ENCODE results near the gene MCCC1. TPM values are rescaled to one million over a fixed set of nuclear protein-coding genes. Genes with fewer than 3 reads are reported as not detected.
"Not testable (repeated sequence)": the region's sequence is repeated elsewhere in the genome, so short reads cannot be mapped to it uniquely, and the experiment has no call there.

MCCC1 gene
- total RNA-seq, 1 experiment from 2014 or later = 7.7 TPM

GRCh38 chr3:183108001-183108449 lies 8.7 kb upstream of the MCCC1 start:
- in situ Hi-C loops (cut with HindIII; ENCODE audit: low pct_unique_long_range_greater_than_20kb, low sequenced_read_pairs) = no loop called here
- peak; percentile 20 for DNase-seq (ENCODE audit: low read depth)

- not testable (repeated sequence) for DNase-seq (ENCODE audit: low read depth)
Measured at GRCh38 chr3:183107372-183107771, 8.1 kb upstream of the MCCC1 start.

DNA sequence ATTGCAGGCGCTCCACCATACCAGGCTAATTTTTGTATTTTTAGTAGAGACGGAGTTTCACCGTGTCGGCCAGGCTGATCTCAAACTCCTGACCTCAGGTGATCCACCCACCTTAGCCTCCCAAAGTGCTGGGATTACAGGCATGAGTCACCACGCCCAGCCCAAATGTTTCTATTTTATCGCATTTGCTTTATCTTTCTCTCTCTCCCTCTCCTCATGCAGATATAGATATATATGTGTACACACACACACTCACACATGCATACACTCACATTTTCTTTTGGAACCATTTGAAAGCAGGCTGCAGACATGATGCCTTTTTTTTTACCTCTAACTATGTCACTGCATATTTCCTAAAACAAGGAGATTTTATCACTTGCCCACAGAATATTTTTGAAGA lies 7.3 kb upstream of the MCCC1 start:
- in situ Hi-C loops (cut with HindIII; ENCODE audit: low pct_unique_long_range_greater_than_20kb, low sequenced_read_pairs) = no loop called here
- no peak for DNase-seq (ENCODE audit: low read depth)

More at GRCh38 chr3:183107372-183107771, 8.1 kb upstream of the MCCC1 start:
- in situ Hi-C loops (cut with HindIII; ENCODE audit: low pct_unique_long_range_greater_than_20kb, low sequenced_read_pairs) = not testable (repeated sequence)

DNA sequence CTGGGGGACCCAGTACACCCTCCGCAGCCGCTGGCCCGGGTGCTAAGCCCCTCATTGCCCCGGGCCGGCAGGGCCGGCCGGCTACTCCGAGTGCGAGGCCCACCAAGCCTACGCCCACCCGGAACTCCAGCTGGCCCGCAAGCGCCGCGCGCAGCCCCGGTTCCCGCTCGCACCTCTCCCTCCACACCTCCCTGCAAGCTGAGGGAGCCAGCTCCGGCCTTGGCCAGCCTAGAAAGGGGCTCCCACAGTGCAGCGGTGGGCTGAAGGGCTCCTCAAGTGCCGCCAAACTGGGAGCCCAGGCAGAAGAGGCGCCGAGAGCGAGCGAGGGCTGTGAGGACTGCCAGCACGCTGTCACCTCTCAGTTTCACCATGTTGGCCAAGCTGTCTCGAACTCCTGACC lies 4.7 kb upstream of the MCCC1 start:
- DNase-seq (ENCODE audit: low read depth); in situ Hi-C loops (cut with HindIII; ENCODE audit: low pct_unique_long_range_greater_than_20kb, low sequenced_read_pairs): not testable (repeated sequence)

GRCh38 chr3:183101040-183101439 lies 1.7 kb upstream of the MCCC1 start:
- in situ Hi-C loops (cut with HindIII; ENCODE audit: low pct_unique_long_range_greater_than_20kb, low sequenced_read_pairs); DNase-seq (ENCODE audit: low read depth): not testable (repeated sequence)

DNA sequence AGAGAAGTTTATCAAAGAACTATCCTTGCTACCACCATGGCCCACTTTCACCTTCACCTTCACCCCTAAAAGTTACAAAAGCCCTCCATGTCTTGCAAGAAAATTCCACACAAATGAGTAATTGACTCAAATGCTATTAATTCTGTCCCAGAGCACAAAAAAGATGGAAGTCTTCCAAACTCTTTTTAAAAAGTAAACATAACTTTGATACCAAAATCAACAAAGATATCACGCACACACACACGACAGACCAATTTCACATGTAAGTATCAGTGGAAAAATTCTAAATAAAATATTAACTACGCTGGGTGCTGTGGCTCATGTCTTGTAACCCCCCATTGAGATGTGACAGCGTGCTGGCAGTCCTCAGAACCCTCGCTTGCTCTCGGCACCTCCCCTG lies 1.1 kb upstream of the MCCC1 start:
- DNase-seq (ENCODE audit: low read depth) = no peak
- in situ Hi-C loops (cut with HindIII; ENCODE audit: low pct_unique_long_range_greater_than_20kb, low sequenced_read_pairs) = no loop called here

DNA sequence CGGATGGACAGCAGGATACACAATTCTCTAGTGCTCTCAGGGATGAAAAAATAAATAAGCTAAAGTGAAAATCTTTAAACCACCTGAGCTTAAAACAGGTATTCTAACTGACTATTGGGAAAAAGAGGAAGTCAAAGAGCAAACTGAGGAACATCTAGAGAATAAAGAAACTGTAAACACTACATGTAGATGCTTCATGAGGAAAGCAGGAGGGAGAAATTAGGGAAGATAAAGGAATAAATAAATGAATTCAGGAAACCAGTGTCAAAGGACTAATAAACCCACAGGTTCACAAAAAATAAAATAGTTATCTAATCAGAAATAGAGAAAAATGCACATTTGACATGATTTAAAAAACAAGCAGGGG lies 525 bp upstream of the MCCC1 start:
- in situ Hi-C loops (cut with HindIII; ENCODE audit: low pct_unique_long_range_greater_than_20kb, low sequenced_read_pairs) = no loop called here
- no peak for DNase-seq (ENCODE audit: low read depth)

DNA sequence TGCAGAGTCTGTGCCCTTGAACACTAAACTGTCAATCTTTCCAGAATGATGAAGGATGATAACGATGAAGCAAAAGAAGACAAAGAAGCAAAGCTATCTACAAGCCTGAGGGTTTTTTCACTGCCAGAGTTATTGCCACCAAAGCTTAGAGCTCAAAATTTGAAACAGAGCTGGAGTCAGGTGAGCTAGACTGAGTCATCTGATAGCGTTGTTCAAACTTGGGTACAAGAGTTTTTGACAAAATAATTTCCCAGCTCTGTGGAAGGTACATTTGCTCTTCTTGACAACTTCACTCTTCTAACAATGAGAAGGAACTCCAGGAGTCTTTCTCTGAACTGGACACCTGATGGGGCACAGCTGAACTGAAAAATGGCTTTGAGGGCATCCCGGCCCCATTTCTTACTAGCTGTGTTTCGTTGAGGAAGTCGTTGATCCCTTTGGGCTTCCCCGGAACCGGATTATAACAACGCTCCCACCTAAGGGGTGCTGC lies 715 bp downstream of the MCCC1 start:
- in situ Hi-C loops (cut with HindIII; ENCODE audit: low pct_unique_long_range_greater_than_20kb, low sequenced_read_pairs) = no loop called here
- no peak for DNase-seq (ENCODE audit: low read depth)

GRCh38 chr3:183094711-183095110 lies 4.6 kb downstream of the MCCC1 start:
- no peak for DNase-seq (ENCODE audit: low read depth)
- in situ Hi-C loops (cut with HindIII; ENCODE audit: low pct_unique_long_range_greater_than_20kb, low sequenced_read_pairs) = no loop called here

GRCh38 chr3:183092256-183092655 lies 7.0 kb downstream of the MCCC1 start:
- DNase-seq (ENCODE audit: low read depth) = no peak
- in situ Hi-C loops (cut with HindIII; ENCODE audit: low pct_unique_long_range_greater_than_20kb, low sequenced_read_pairs) = no loop called here

DNA sequence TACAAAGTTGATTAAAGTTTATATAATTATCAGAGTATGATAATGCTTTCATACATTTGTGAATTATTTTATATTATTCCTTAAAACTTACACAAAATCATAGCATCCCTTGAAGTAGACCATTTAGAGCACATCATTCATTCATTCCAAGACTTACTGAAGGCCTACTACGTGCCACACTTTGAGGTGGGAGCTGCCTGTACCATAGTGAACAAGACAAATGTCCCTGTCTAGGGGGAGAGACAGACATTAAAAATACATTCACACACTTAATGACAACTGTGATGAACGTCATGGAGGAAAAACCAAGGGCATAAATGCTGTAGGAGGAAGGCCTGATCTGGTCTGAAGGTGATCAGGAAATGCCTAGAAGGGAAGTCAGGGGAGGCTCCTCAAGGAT lies 12.1 kb downstream of the MCCC1 start:
- in situ Hi-C loops (cut with HindIII; ENCODE audit: low pct_unique_long_range_greater_than_20kb, low sequenced_read_pairs) = no loop called here

GRCh38 chr3:183085634-183086390 lies 13.5 kb downstream of the MCCC1 start:
- DNase-seq (ENCODE audit: low read depth) = no peak
- in situ Hi-C loops (cut with HindIII; ENCODE audit: low pct_unique_long_range_greater_than_20kb, low sequenced_read_pairs) = no loop called here

More for the DNA sequence above, 12.1 kb downstream of the MCCC1 start:
- DNase-seq (ENCODE audit: low read depth) = no peak

DNA sequence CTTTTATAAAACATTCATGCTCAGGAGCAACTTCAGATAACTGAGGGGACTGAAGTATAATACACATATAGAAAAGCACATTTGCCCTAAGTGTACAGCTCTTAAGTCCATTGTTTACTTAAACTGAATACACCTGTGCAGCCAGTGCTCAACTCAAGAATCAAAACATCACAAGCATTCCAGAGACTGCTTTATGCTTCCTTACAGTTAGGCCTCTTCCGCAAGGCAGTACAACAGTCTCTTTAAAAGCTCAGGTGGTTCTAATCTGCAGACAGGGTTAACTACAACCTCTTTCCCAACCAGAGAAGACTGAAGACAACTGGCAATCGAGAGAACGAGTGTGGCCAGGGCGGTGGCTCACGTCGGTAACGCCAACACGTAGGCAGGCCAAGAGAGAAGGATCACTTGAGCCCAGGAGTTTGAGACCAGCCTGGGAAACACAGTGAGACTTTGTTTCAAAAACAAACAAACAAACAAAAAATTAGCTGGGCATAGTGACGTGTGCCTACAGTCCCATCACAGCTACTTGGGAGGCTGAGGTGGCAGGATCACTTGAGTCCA lies 16.9 kb downstream of the MCCC1 start:
- no peak for DNase-seq (ENCODE audit: low read depth)
- in situ Hi-C loops (cut with HindIII; ENCODE audit: low pct_unique_long_range_greater_than_20kb, low sequenced_read_pairs) = no loop called here

- DNase-seq (ENCODE audit: low read depth) = peak; percentile 15
- in situ Hi-C loops (cut with HindIII; ENCODE audit: low pct_unique_long_range_greater_than_20kb, low sequenced_read_pairs) = no loop called here
Measured at GRCh38 chr3:183081459-183082183, 17.7 kb downstream of the MCCC1 start.

GRCh38 chr3:183080628-183081027 lies 18.7 kb downstream of the MCCC1 start:
- in situ Hi-C loops (cut with HindIII; ENCODE audit: low pct_unique_long_range_greater_than_20kb, low sequenced_read_pairs) = no loop called here
- DNase-seq (ENCODE audit: low read depth) = no peak

- in situ Hi-C loops (cut with HindIII; ENCODE audit: low pct_unique_long_range_greater_than_20kb, low sequenced_read_pairs) = no loop called here
- no peak for DNase-seq (ENCODE audit: low read depth)
Measured at GRCh38 chr3:183074881-183075280, 24.4 kb downstream of the MCCC1 start.

GRCh38 chr3:183074261-183074660 lies 25.0 kb downstream of the MCCC1 start:
- in situ Hi-C loops (cut with HindIII; ENCODE audit: low pct_unique_long_range_greater_than_20kb, low sequenced_read_pairs) = no loop called here
- DNase-seq (ENCODE audit: low read depth) = no peak

DNA sequence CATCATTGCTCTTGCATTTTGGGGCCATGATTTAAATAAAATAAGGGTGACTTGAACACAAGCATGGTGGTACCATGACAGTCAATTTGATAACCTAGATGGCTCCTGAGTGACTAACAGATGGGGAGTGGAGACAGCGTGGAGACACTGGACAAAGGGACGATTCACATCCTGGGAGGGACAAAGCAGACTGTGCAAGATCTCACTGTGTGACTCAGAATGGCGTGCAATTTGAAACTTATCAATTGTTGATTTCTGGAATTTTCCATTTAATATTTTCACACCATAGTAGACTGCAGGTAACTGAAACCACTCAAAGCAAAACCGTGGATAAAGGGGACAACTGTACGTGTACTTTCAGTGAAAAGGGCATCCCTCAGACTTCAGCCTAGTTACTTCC lies 25.5 kb downstream of the MCCC1 start:
- in situ Hi-C loops (cut with HindIII; ENCODE audit: low pct_unique_long_range_greater_than_20kb, low sequenced_read_pairs) = no loop called here
- no peak for DNase-seq (ENCODE audit: low read depth)

DNA sequence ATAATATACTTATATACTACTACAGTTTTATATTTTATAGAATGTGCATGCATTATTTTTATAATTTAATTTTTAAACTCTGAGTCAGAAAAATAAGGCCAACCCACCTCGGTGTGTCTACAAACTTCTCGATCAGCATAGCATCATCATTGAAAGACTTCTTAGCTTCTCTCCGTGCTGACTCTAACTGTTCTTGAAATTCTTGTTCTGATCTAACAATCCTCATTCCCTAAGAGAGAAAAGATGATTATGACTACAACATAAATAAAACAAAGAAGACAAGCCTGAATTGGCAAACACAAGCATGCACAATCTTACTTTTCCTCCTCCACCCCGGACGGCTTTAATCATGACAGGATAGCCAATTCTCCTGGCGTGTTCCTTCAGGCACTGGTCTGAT lies 28.4 kb downstream of the MCCC1 start:
- DNase-seq (ENCODE audit: low read depth) = no peak
- in situ Hi-C loops (cut with HindIII; ENCODE audit: low pct_unique_long_range_greater_than_20kb, low sequenced_read_pairs) = no loop called here
